GM18858 (cell line): Measurements from ENCODE around the gene CASZ1.

ENCODE experiments used
- ATAC-seq: cut with Tn5 transposase; IDR thresholded peaks from one replicate; pipeline ENCODE4 v1.9.1; 2021; ENCODE audit not compliant: unreplicated experiment

Gene CASZ1

GRCh38 chr1:10629091-10629815, 167.2 kb downstream of the CASZ1 start:
- ATAC-seq = no peak

GRCh38 chr1:10628685-10629084, 167.8 kb downstream of the CASZ1 start:
- ATAC-seq = no peak

- no peak for ATAC-seq
These were observed 169.5 kb downstream of the CASZ1 start for GRCh38 chr1:10626791-10627410.

GRCh38 chr1:10626131-10626731, 170.2 kb downstream of the CASZ1 start:
- no peak for ATAC-seq

DNA sequence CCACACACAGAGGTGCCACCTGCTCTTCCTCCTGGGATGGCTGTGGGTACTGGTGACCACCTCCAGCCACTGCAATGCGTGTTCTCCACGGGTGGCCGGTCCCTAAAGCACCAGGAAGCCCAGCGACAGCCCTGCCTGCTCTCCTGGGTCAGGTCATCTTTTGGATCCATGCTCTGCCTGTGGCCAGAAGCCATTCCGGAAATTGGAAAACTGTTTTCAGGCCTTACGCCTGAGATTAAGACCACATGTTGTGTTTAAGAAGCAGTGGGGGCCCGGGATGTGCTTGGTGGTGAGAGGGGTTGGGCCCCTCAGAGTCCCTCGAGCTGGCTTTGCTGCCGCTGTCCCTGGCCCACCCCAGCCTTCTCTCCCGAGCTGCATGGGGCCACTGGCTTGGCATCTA, 170.9 kb downstream of the CASZ1 start:
- ATAC-seq = no peak

GRCh38 chr1:10625076-10625475, 171.4 kb downstream of the CASZ1 start:
- ATAC-seq = no peak

GRCh38 chr1:10624256-10625050, 172.0 kb downstream of the CASZ1 start:
- no peak for ATAC-seq

DNA sequence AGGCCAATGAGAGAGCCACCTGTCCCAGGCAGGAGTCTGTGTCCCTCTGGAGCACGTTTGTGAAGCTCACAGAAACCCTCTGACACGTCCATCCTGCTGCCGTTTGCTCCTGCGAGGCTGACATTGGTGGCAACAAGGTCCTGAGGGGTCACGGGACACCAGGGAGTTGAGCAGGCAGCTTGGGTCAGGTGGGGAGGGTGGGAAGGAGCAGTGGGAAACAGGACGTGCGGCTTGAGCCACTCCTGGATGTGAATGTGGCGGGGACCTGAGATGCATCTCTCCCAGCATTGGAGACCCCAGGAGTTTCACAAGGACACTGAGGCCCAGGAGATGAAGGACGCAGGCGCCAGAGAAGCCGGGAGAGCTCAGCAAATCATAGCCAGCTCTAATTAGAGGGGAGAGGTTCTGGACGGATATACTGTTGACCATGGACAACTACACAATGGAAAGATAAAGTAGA, 172.7 kb downstream of the CASZ1 start:
- no peak for ATAC-seq

- ATAC-seq = no peak
These were observed 173.3 kb downstream of the CASZ1 start for GRCh38 chr1:10622910-10623685.

GRCh38 chr1:10621906-10622305, 174.5 kb downstream of the CASZ1 start:
- no peak for ATAC-seq

GRCh38 chr1:10620776-10621175, 175.7 kb downstream of the CASZ1 start:
- no peak for ATAC-seq

DNA sequence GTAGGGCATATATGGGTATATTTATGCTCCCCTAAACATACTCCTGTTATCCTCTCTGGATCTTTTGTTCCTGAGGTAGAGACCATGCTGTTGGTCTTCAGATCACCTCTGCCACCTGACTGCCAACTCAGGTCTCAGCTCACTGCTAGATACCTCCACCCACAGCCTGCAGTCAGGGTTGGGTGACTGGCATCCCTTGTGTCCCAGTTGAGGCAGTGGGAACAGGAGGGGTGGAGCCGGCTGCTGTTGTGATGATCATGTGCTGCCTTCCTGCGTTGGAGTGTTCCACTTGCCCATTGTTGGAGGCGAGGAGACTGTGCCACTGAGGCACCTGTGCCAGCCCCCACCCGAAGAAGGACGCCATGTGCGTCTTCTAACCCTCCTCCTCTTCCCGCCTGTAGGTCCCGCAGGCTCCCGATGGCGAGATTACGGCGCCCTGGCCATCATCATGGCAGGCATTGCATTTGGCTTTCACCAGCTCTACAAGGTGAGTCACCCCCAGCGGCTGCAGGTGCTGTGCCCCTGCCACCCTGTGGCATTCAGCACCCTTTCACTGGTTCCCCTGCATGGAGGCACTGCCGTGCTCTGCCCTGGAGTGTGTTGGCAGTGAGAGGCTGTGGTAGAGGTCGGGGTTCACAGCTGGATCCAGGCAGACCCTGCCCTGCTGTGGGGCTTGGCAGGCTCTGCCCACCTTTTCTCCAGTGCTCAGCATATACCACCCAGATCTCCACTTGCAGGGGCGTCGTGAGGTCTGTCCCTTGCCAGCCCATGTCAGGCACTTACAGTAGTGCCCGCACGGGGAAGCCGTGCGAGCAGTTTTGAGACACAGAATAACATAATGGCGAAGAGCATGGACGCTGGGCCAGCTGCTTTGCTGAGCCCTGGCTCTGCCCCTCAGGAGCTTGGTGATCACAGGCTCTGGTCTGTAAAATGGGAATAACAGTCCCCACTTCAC, 178.2 kb downstream of the CASZ1 start:
- no peak for ATAC-seq

DNA sequence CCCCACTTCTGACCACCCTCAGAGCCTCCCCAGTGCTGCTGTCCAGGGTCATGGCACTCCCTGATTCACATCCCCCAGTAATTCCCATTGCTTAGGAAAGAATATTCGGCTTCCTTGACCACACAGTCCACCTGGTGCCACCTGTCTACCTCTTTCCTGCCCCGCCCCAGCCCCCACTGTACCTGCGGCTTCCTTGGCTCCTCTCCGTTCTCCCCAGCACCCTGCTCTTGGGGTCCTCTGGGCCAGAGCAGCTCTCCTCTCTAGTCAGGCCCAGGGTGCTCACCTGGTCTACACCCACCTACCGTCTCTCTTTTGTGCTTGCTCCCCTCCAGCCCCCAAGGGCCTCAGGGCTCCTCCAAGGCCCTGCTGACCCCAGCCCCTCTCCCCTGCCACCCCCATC, 179.1 kb downstream of the CASZ1 start:
- ATAC-seq = no peak

DNA sequence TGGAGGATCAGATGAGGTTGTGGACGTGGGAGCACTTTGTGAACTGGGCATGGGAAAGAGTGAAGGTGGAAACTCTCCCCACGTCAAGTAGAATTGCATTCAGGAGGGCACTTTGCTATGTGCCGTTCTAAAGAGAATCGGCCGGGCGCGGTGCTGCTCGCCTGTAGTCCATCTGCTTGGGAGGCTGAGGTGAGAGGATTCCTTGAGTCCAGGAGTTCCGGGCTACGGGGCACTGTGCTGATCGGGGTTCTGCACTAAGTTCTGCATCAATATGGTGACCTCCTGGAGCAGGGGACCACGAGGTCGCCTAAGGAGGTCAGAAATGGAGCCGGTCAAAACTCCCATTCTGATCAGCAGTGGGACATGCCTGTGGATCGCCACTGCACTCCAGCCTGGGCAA, 179.8 kb downstream of the CASZ1 start:
- no peak for ATAC-seq

DNA sequence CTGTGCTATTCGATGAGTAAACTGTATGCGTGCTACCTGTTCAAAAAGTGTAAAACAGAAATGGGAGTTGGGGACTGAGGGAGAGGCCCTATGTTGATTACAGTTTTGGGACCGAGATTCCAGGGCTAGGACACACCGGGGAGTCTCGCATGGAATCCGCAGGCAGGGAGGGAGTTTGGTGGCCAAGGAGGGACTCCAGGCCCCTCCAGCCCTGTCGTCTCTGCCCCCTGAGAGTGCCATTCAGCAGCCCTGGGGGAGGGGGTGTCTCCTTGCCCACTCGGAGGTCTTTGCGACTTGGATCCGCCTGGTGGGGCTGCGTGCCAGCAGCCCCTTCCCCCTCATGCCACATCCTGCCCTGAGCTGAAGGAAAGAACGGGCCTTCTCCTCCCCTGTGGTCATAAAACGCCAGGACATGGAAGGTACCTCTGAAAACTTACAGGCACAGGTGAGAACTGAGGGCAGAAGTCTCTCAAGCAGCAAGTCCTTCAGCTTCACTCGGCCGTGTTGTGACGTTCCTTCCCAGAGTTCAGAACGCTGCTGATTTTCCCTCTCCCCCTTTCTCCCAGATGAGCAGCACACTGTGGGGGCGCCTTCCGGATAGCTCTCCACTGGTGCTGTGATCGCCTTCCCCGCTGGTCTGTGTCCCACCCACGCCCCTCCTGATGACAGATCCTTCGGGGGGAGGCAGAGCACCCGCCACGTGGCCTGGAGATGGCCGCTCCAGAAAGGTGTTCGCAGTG, 180.3 kb downstream of the CASZ1 start:
- no peak for ATAC-seq

DNA sequence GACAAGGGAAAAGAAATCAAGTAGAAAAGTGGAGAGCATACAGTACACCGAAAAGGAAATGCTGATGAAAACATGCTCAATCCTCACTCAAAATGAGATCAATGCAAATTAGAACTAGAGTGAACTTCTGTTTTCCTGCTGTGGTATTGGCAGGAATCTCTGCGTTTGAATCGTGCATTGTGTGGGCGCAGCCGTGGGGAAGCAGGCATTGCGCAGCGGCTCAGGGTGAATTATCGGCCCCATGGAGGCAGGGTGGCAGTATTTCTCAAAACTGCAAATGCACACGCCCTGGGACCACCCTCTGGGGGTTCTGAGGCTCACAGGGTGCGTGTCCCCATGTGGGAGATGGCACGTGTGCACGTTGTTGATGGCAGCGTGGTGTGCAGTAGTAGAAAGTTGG, 181.1 kb downstream of the CASZ1 start:
- no peak for ATAC-seq

GRCh38 chr1:10614377-10615225, 181.8 kb downstream of the CASZ1 start:
- no peak for ATAC-seq

GRCh38 chr1:10613861-10614260, 182.6 kb downstream of the CASZ1 start:
- ATAC-seq = no peak
